Kidney epithelial cell (primary cell): ENCODE measurements around the gene TVP23C. TPM values are rescaled to one million over a fixed set of nuclear protein-coding genes. Genes with fewer than 3 reads are reported as not detected.

ENCODE experiments used
- DNase-seq: peaks from one replicate; pipeline ENCODE4 v3.0.0-alpha.2; 2010; ENCODE audit warnings: low read depth
- H3K27me3 ChIP-seq: 2 replicates; pipeline ENCODE4 v1.6.0; 2011; ENCODE audit warnings: low read length; ENCODE audit not compliant: control insufficient read depth, insufficient read depth
- H3K36me3 ChIP-seq: 2 replicates; pipeline ENCODE4 v1.5.1; 2011; ENCODE audit warnings: low read length; ENCODE audit not compliant: control insufficient read depth, insufficient read depth
- H3K4me3 ChIP-seq: 2 replicates; pipeline ENCODE4 v1.5.1; 2011; ENCODE audit warnings: low read depth, mild to moderate bottlenecking, control low read depth, low read length
- total RNA-seq: library from RNA; depleted of rRNA; stranded (reverse); fragments of >200 nt; gene quantifications from 2 replicates; pipeline ENCODE4 v1.2.3, GENCODE V29; 2015
- TF ChIP-seq, protein P1 (sequence below): IDR thresholded peaks from 2 replicates; pipeline ENCODE4 v1.5.1; 2011; ENCODE audit warnings: mild to moderate bottlenecking, moderate library complexity, low read length, control low read depth, inconsistent platforms; ENCODE audit not compliant: insufficient read depth, poor library complexity, severe bottlenecking

TVP23C gene
- total RNA-seq, 1 donor from 2014 or later = 8.1 TPM

DNA sequence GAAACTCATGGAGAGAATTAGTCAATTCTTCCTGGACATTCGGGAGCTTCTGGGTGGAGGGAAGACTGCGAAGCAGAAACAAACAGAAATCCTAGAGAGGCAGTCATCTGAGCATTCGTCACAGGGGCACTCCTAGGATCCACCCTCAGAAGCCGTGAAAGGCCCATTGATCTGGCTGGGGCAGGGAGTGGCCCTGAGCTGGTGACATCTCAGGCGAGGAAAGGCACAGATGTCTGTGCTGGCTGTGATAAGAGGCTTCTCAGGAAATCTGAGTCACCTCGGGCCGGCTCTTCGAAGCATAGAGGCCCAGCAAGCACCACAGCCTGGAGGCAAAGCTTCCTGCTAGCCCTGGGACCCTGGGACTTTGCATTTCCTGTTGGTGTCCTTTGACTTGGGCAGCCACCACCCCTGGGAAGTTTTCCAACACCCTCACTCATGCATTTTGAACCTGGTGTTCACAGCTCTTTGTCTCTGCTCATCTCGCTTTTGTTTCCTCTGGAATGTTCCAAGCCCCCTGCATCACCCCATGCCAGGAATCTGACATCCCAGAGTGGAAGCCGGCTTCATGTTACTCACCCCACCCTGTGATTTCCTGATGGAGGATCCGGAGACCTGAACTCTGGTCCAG, 72.5 kb downstream of the TVP23C start:
- Histone ChIP-seq H3K4me3 (no peak overlapping the region), H3K36me3 (no peaks in the 10 kb centered on the region), H3K27me3 (no peaks in the 10 kb centered on the region)
- DNase-seq = no peak
- TF ChIP-seq, protein P1, sequence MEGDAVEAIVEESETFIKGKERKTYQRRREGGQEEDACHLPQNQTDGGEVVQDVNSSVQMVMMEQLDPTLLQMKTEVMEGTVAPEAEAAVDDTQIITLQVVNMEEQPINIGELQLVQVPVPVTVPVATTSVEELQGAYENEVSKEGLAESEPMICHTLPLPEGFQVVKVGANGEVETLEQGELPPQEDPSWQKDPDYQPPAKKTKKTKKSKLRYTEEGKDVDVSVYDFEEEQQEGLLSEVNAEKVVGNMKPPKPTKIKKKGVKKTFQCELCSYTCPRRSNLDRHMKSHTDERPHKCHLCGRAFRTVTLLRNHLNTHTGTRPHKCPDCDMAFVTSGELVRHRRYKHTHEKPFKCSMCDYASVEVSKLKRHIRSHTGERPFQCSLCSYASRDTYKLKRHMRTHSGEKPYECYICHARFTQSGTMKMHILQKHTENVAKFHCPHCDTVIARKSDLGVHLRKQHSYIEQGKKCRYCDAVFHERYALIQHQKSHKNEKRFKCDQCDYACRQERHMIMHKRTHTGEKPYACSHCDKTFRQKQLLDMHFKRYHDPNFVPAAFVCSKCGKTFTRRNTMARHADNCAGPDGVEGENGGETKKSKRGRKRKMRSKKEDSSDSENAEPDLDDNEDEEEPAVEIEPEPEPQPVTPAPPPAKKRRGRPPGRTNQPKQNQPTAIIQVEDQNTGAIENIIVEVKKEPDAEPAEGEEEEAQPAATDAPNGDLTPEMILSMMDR = no peak

DNA sequence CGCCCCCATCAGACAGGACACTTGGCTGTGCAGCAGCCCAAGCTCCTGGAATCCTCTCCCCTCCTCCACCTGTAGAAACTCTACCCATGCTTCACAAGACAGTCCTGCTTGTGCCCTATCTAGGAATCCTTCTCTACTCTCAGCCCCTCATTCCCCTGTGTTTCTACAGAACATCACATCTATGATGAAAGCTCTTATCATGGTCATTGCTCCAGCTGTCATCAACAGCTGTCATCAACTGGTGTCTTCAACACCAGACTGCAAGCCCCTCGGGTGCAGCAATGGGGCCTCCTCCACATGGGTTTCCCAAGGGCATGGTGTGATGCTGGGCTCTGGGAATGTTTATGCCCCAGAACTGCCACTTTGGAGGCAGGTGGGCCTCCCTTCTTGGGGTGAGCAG, 74.7 kb downstream of the TVP23C start:
- TF ChIP-seq, protein P1 = no peak
- Histone ChIP-seq H3K4me3 (no peak overlapping the region), H3K36me3 (no peaks in the 10 kb centered on the region), H3K27me3 (no peaks in the 10 kb centered on the region)
- no peak for DNase-seq

DNA sequence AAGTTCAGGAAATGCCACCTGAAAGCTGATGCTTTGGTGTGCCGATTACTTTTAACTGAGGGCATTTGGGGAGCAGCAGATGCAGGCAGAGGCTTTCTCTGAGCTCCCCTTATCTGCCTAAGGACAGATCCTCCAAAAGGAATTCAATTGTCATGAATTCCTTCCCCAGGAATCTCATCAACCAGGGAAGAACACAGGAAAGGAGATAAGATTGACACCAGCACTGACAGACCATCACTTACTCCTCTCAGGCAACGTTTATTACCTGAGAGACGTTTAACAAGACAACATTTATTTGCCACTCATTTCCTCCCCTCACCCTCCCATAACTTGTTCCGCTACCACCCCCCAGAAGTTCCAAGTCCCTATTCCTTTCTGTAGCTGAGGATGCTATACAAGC, 78.2 kb downstream of the TVP23C start:
- Histone ChIP-seq H3K36me3 (no peaks in the 10 kb centered on the region), H3K4me3 (no peak overlapping the region), H3K27me3 (no peaks in the 10 kb centered on the region)
- no peak for DNase-seq
- TF ChIP-seq, protein P1 = no peak

- Histone ChIP-seq H3K36me3 (no peaks in the 10 kb centered on the region), H3K27me3 (no peaks in the 10 kb centered on the region), H3K4me3 (no peak overlapping the region)
- TF ChIP-seq, protein P1 = no peak
- DNase-seq = no peak
These were observed 79.9 kb downstream of the TVP23C start for GRCh38 chr17:15483431-15483830.

DNA sequence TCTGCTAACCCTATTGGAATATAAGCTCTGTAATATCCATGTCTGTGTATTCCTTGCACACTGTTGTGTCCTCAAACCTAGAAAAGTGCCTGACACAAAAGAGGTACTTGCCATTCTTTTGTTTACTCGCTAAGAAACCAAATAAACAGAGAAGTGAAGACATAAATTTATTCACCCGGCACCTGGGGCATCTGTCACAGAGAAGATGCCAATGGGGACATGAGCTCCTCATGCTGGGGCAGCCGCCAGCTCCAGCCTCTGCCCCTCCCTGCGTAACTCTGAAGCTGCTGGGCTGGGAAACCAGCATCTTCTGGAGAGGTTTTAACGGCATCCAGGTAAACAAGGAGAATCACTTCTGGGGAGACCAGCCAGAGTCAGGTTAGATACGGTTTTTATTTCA, 80.8 kb downstream of the TVP23C start:
- no peaks in the 10 kb centered on the region for H3K27me3 ChIP-seq
- no peak overlapping the region for H3K4me3 ChIP-seq
- TF ChIP-seq, protein P1 = no peak
- DNase-seq = no peak
- H3K36me3 ChIP-seq = no peaks in the 10 kb centered on the region

DNA sequence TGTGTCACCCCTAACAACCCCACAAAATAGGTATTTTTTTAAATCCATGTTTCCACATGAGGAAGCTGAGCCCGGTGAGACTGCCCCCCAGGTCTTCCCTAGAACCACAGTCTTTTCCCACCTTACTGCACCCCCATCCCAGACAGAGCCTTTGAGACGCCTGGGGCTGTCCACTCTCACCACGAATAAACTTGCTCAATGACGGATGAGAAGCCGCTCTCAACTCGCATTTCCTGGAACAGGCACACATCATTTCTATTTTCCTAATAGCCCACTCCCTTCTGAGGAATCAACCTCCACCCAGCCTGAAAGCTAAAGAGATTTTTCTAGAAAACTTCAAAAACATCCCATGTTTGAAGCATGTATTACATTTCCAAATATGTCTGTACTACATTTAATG, 81.8 kb downstream of the TVP23C start:
- DNase-seq = no peak
- Histone ChIP-seq H3K4me3 (no peak overlapping the region), H3K27me3 (no peaks in the 10 kb centered on the region), H3K36me3 (no peaks in the 10 kb centered on the region)
- TF ChIP-seq, protein P1 = no peak
